Lower lobe of right lung (tissue), 2 donors: Measurements from ENCODE around the gene REEP1. TPM values are rescaled to one million over a fixed set of nuclear protein-coding genes. Genes with fewer than 3 reads are reported as not detected.

Source experiments
- ATAC-seq, 2 donors: fragments of 200-7000 bp; cut with Tn5 transposase; one replicate each; pipeline ENCODE4 v1.9.1; 2020 to 2022; ENCODE audit warnings: mild to moderate bottlenecking in 2 of 2, moderate library complexity in 2 of 2
- DNase-seq: peaks from one replicate; pipeline ENCODE4 v3.0.0-alpha.2; 2020
- H3K27ac ChIP-seq: fragments of 200-600 bp; one replicate; pipeline ENCODE4 v1.8.0; 2022
- H3K27me3 ChIP-seq: fragments of 200-600 bp; one replicate; pipeline ENCODE4 v1.8.0; 2022; ENCODE audit warnings: low read depth
- H3K36me3 ChIP-seq: fragments of 200-600 bp; one replicate; pipeline ENCODE4 v1.8.0; 2022; ENCODE audit warnings: mild to moderate bottlenecking
- H3K4me1 ChIP-seq: fragments of 200-600 bp; one replicate; pipeline ENCODE4 v1.8.0; 2022
- H3K4me3 ChIP-seq: fragments of 200-600 bp; one replicate; pipeline ENCODE4 v1.8.0; 2022; ENCODE audit warnings: mild to moderate bottlenecking
- H3K9me3 ChIP-seq: fragments of 200-600 bp; one replicate; pipeline ENCODE4 v1.8.0; 2022
- CTCF ChIP-seq: fragments of 200-600 bp; IDR thresholded peaks from one replicate; pipeline ENCODE4 v1.8.0; 2022; ENCODE audit warnings: antibody characterized with exemption, mild to moderate bottlenecking
- intact Hi-C: fragments of 100-400 bp; cut with DNase I; formaldehyde crosslinking; loops from one replicate; pipeline ENCODE4 v1.11.0; 2022
- total RNA-seq: library from RNA; stranded (reverse); fragmentation: NEBNext Ultra II Directional; extraction: Animal tissue kit (Norgen Biotek cat#: 25700); gene quantifications from one replicate; pipeline ENCODE4 v1.2.1, GENCODE V29; 2021
- donor health status: DM: no; HTN: yes; CAD: no; lungs with severe emphysema.

Gene REEP1
- total RNA-seq, 1 donor from 2014 or later = 6.9 TPM

GRCh38 chr2:86284401-86284841, 53.0 kb downstream of the REEP1 start:
- Histone ChIP-seq H3K27ac (no peak overlapping the region), H3K9me3 (no peaks in the 10 kb centered on the region), H3K36me3 (no peaks in the 10 kb centered on the region), H3K4me3 (no peak overlapping the region), H3K27me3 (no peaks in the 10 kb centered on the region), H3K4me1 (no peaks in the 10 kb centered on the region)
- TF ChIP-seq CTCF = no peak
- ATAC-seq (peak; percentile 7 to 34), DNase-seq (no peak)
- intact Hi-C loops = no loop called here

GRCh38 chr2:86283411-86284030, 53.9 kb downstream of the REEP1 start:
- no peak overlapping the region for H3K4me3 ChIP-seq
- no peaks in the 10 kb centered on the region for H3K36me3 ChIP-seq
- DNase-seq (no peak), ATAC-seq (peak in 1 of 2 donors; percentile 34)
- no peaks in the 10 kb centered on the region for H3K27me3 ChIP-seq
- H3K4me1 ChIP-seq = no peaks in the 10 kb centered on the region
- no peak overlapping the region for H3K27ac ChIP-seq
- no peaks in the 10 kb centered on the region for H3K9me3 ChIP-seq
- intact Hi-C loops = no loop called here
- no peak for TF ChIP-seq CTCF

- intact Hi-C loops = no loop called here
- H3K4me3 ChIP-seq = no peak overlapping the region
- ATAC-seq (no peak), DNase-seq (no peak)
- TF ChIP-seq CTCF = no peak
- no peaks in the 10 kb centered on the region for H3K36me3 ChIP-seq
- H3K9me3 ChIP-seq = no peaks in the 10 kb centered on the region
- no peak overlapping the region for H3K27ac ChIP-seq
- H3K4me1 ChIP-seq = no peaks in the 10 kb centered on the region
- H3K27me3 ChIP-seq = no peaks in the 10 kb centered on the region
Measured at GRCh38 chr2:86281066-86281700, 56.2 kb downstream of the REEP1 start.

GRCh38 chr2:86280191-86280667, 57.2 kb downstream of the REEP1 start:
- Histone ChIP-seq H3K27me3 (no peaks in the 10 kb centered on the region), H3K9me3 (no peaks in the 10 kb centered on the region), H3K36me3 (no peaks in the 10 kb centered on the region), H3K4me1 (no peaks in the 10 kb centered on the region), H3K4me3 (no peak overlapping the region), H3K27ac (no peak overlapping the region)
- no peak for TF ChIP-seq CTCF
- ATAC-seq = peak in 1 of 2 donors; percentile 6
- no peak for DNase-seq
- intact Hi-C loops = no loop called here

GRCh38 chr2:86275962-86276361, 61.5 kb downstream of the REEP1 start:
- Histone ChIP-seq H3K4me1 (no peaks in the 10 kb centered on the region), H3K9me3 (peaks cover 15% of the 10 kb centered on the region), H3K36me3 (no peaks in the 10 kb centered on the region), H3K4me3 (no peak overlapping the region), H3K27me3 (no peaks in the 10 kb centered on the region), H3K27ac (no peak overlapping the region)
- intact Hi-C loops = no loop called here
- no peak for TF ChIP-seq CTCF
- DNase-seq = no peak
- no peak for ATAC-seq
